GM23338 (cell line): ENCODE measurements around the gene HCN3.

Experiments used
- EZH2 ChIP-seq: fragments of 200-600 bp; sonication (generic); IDR thresholded peaks from one replicate; pipeline ENCODE4 v1.8.0; 2017; ENCODE audit warnings: antibody characterized with exemption, mild to moderate bottlenecking, low read depth; ENCODE audit not compliant: unreplicated experiment
- EZH2phosphoT487 ChIP-seq: fragments of 200-600 bp; sonication (generic); IDR thresholded peaks from one replicate; pipeline ENCODE4 v1.8.1; 2018; ENCODE audit warnings: antibody characterized with exemption; ENCODE audit not compliant: unreplicated experiment
- ZNF331 ChIP-seq: fragments of 250-450 bp; sonication (Bioruptor Pico); IDR thresholded peaks from 2 replicates; pipeline ENCODE4 v1.5.0; 2020; ENCODE audit warnings: low read depth, mild to moderate bottlenecking, moderate library complexity
- TF ChIP-seq, protein P1 (sequence below), 2 experiments: fragments of 200-600 bp in 1 of 2; sonication (generic) in 1 of 2; conservative IDR thresholded peaks; 2 replicates each; pipeline versions ENCODE4 v1.5.1 to v1.6.1; 2016 to 2017; ENCODE audit warnings: antibody characterized with exemption in 2 of 2, low read depth in 2 of 2, mild to moderate bottlenecking in 2 of 2, moderate library complexity in 1 of 2
- TF ChIP-seq, protein P2 (sequence below): IDR thresholded peaks from one replicate; pipeline ENCODE4 v1.6.1; 2018; ENCODE audit warnings: antibody characterized with exemption; ENCODE audit not compliant: unreplicated experiment

DNA sequence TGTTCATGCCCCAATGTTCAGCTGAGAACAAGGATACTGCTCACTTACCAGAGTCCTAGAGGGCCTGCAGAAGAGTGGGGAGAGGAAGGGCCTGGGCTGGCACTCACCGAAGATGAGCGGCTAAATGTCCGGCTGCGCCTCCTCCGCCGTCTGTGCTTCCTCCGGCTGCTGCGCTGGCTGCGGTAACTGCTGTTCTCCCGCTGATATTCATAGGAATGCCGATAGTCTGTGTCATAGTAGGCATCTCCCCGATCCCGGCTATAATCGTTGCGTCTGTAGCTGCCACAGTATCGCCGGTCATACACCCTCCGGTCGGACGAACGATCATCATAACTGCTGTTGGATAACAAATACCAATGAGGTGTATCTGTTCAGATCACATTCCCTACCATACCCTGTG lies 7.9 kb upstream of the HCN3 start:
- TF ChIP-seq, protein P1, sequence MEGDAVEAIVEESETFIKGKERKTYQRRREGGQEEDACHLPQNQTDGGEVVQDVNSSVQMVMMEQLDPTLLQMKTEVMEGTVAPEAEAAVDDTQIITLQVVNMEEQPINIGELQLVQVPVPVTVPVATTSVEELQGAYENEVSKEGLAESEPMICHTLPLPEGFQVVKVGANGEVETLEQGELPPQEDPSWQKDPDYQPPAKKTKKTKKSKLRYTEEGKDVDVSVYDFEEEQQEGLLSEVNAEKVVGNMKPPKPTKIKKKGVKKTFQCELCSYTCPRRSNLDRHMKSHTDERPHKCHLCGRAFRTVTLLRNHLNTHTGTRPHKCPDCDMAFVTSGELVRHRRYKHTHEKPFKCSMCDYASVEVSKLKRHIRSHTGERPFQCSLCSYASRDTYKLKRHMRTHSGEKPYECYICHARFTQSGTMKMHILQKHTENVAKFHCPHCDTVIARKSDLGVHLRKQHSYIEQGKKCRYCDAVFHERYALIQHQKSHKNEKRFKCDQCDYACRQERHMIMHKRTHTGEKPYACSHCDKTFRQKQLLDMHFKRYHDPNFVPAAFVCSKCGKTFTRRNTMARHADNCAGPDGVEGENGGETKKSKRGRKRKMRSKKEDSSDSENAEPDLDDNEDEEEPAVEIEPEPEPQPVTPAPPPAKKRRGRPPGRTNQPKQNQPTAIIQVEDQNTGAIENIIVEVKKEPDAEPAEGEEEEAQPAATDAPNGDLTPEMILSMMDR (conservative IDR thresholded peaks at IDR 0.05; ENCODE audit: low read depth in 2 of 2) = no peak
- no peak for TF ChIP-seq EZH2
- no peak for TF ChIP-seq EZH2phosphoT487
- TF ChIP-seq, protein P2, sequence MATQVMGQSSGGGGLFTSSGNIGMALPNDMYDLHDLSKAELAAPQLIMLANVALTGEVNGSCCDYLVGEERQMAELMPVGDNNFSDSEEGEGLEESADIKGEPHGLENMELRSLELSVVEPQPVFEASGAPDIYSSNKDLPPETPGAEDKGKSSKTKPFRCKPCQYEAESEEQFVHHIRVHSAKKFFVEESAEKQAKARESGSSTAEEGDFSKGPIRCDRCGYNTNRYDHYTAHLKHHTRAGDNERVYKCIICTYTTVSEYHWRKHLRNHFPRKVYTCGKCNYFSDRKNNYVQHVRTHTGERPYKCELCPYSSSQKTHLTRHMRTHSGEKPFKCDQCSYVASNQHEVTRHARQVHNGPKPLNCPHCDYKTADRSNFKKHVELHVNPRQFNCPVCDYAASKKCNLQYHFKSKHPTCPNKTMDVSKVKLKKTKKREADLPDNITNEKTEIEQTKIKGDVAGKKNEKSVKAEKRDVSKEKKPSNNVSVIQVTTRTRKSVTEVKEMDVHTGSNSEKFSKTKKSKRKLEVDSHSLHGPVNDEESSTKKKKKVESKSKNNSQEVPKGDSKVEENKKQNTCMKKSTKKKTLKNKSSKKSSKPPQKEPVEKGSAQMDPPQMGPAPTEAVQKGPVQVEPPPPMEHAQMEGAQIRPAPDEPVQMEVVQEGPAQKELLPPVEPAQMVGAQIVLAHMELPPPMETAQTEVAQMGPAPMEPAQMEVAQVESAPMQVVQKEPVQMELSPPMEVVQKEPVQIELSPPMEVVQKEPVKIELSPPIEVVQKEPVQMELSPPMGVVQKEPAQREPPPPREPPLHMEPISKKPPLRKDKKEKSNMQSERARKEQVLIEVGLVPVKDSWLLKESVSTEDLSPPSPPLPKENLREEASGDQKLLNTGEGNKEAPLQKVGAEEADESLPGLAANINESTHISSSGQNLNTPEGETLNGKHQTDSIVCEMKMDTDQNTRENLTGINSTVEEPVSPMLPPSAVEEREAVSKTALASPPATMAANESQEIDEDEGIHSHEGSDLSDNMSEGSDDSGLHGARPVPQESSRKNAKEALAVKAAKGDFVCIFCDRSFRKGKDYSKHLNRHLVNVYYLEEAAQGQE = no peak
- TF ChIP-seq ZNF331 (CRISPR knock-in tag) = no peak
